GM12878 (cell line): ENCODE measurements around the gene NDUFC2. TPM values are rescaled to one million over a fixed set of nuclear protein-coding genes. Genes with fewer than 3 reads are reported as not detected.

ENCODE experiments used
- ATAC-seq: fragments of 200-7000 bp; cut with Tn5 transposase; 3 replicates; pipeline ENCODE4 v1.9.1; 2020; ENCODE audit warnings: mild to moderate bottlenecking, moderate library complexity
- BruUV-seq: library from RNA; stranded (reverse); fragments of 400-500 nt; replicated peaks from 2 replicates; lab custom pipeline; 2021; lab: Mats Ljungman, UMichigan
- CTCF ChIA-PET: fragments of 300-600 bp; sonication (Branson Sonifier 250); formaldehyde crosslinking; extraction: SDS; loops from one replicate; lab custom pipeline; 2021; ENCODE audit warnings: inconsistent platforms; lab: Yijun Ruan, JAX
- POLR2A ChIA-PET: fragments of 350-600 bp; formaldehyde crosslinking; extraction: SDS; loops from one replicate; lab custom pipeline; 2021; ENCODE audit warnings: inconsistent platforms; lab: Charles Lee
- RAD21 ChIA-PET: fragments of 300-600 bp; sonication (Branson Sonifier 250); formaldehyde crosslinking; loops from one replicate; lab custom pipeline; 2023; ENCODE audit warnings: antibody characterized with exemption; ENCODE audit not compliant: unreplicated experiment; lab: Charles Lee
- SMC1A ChIA-PET: fragments of 300-600 bp; sonication (Branson Sonifier 250); formaldehyde crosslinking; loops from one replicate; lab custom pipeline; 2023; ENCODE audit not compliant: unreplicated experiment, uncharacterized antibody; lab: Charles Lee
- DNase-seq: peaks from one replicate; pipeline ENCODE4 v3.0.0-alpha.2; 2011; ENCODE audit warnings: low read depth, low spot score
- FAIRE-seq: peaks from 3 replicates; lab custom pipeline; 2011; peaks lifted over from hg19 to GRCh38; lab: Jason Lieb, UNC
- H2AFZ ChIP-seq: 2 replicates; pipeline ENCODE4 v1.6.0; 2011; ENCODE audit warnings: low read depth, low read length, control low read depth; ENCODE audit not compliant: control insufficient read depth
- H3K27ac ChIP-seq: 2 replicates; pipeline ENCODE4 v1.5.1; 2011; ENCODE audit warnings: control low read depth; ENCODE audit not compliant: control insufficient read depth, insufficient read depth
- H3K27me3 ChIP-seq, 2 experiments: replicated peaks in 1 of 2; 2 replicates each; pipeline versions ENCODE4 v1.6.0 to v1.6.1; 2011; ENCODE audit warnings: low read length in 1 of 2; ENCODE audit not compliant: control insufficient read depth in 2 of 2, insufficient read depth in 2 of 2
- H3K36me3 ChIP-seq, 2 experiments: 2 replicates each; pipeline ENCODE4 v1.5.1; 2011; ENCODE audit warnings: low read length in 1 of 2; ENCODE audit not compliant: control insufficient read depth in 2 of 2, insufficient read depth in 2 of 2
- H3K4me1 ChIP-seq: 2 replicates; pipeline ENCODE4 v1.6.1; 2011; ENCODE audit warnings: mild to moderate bottlenecking, low read length, moderate library complexity, mixed read lengths; ENCODE audit not compliant: control insufficient read depth, insufficient read depth
- H3K4me2 ChIP-seq: 2 replicates; pipeline ENCODE4 v1.6.0; 2011; ENCODE audit warnings: control low read depth; ENCODE audit not compliant: control insufficient read depth, insufficient read depth
- H3K4me3 ChIP-seq: fragments of 200-600 bp; sonication (generic); 2 replicates; pipeline ENCODE4 v1.5.1; 2016
- H3K79me2 ChIP-seq: 2 replicates; pipeline ENCODE4 v1.6.0; 2011; ENCODE audit warnings: low read length; ENCODE audit not compliant: control insufficient read depth, insufficient read depth
- H3K9ac ChIP-seq: 2 replicates; pipeline ENCODE4 v1.8.0; 2011; ENCODE audit warnings: low read length, control low read depth, mixed read lengths; ENCODE audit not compliant: control insufficient read depth, insufficient read depth
- H3K9me3 ChIP-seq: replicated peaks from 3 replicates; pipeline ENCODE4 v1.5.1; 2011; ENCODE audit warnings: mild to moderate bottlenecking, low read length; ENCODE audit not compliant: control insufficient read depth, insufficient read depth
- H4K20me1 ChIP-seq: 2 replicates; pipeline ENCODE4 v1.6.0; 2011; ENCODE audit not compliant: control insufficient read depth, insufficient read depth
- BCL3 ChIP-seq: IDR thresholded peaks from 2 replicates; pipeline ENCODE4 v1.6.1; 2011; ENCODE audit warnings: borderline replicate concordance, low read depth, mild to moderate bottlenecking, moderate library complexity, low read length; ENCODE audit not compliant: insufficient read depth, poor library complexity, severe bottlenecking
- CTCF ChIP-seq, 3 experiments: IDR thresholded peaks in 2 of 3; conservative IDR thresholded peaks in 1 of 3; 2 replicates each; pipeline ENCODE4 v1.5.1; 2011; ENCODE audit warnings: low read depth in 3 of 3, low read length in 3 of 3, mild to moderate bottlenecking in 3 of 3, control low read depth in 2 of 3, moderate library complexity in 2 of 3, inconsistent platforms in 1 of 3, mixed read lengths in 1 of 3; ENCODE audit not compliant: control insufficient read depth in 2 of 3, insufficient read depth in 1 of 3; ENCODE audit errors: extremely low read depth in 1 of 3
- E2F8 ChIP-seq: fragments of 450-650 bp; IDR thresholded peaks from 2 replicates; pipeline ENCODE4 v1.6.1; 2018; ENCODE audit warnings: mild to moderate bottlenecking, low read depth, moderate library complexity; ENCODE audit not compliant: partially characterized antibody
- ELK1 ChIP-seq: IDR thresholded peaks from 2 replicates; pipeline ENCODE4 v1.6.1; 2012; ENCODE audit warnings: low read depth, low read length, improper control_type of control experiment
- EZH2 ChIP-seq: IDR thresholded peaks from 2 replicates; pipeline ENCODE4 v1.6.1; 2012; ENCODE audit warnings: low read depth, mild to moderate bottlenecking, control low read depth, inconsistent platforms, low read length, borderline replicate concordance; ENCODE audit not compliant: control insufficient read depth
- HDGF ChIP-seq: fragments of 450-650 bp; IDR thresholded peaks from 2 replicates; pipeline ENCODE4 v1.6.1; 2016; ENCODE audit warnings: antibody characterized with exemption
- IKZF2 ChIP-seq, 2 experiments: fragments of 450-650 bp; IDR thresholded peaks; 2 replicates each; pipeline ENCODE4 v1.6.1; 2017; ENCODE audit warnings: mild to moderate bottlenecking in 2 of 2, moderate library complexity in 2 of 2
- JUND ChIP-seq: IDR thresholded peaks from 2 replicates; pipeline ENCODE4 v1.6.1; 2012; ENCODE audit warnings: low read depth, mild to moderate bottlenecking, low read length, improper control_type of control experiment, moderate library complexity
- NR2C1 ChIP-seq: fragments of 450-650 bp; IDR thresholded peaks from 2 replicates; pipeline ENCODE4 v1.6.1; 2017; ENCODE audit warnings: antibody characterized with exemption, mild to moderate bottlenecking, moderate library complexity
- RAD21 ChIP-seq: IDR thresholded peaks from 2 replicates; pipeline ENCODE4 v1.6.1; 2011; ENCODE audit warnings: mild to moderate bottlenecking, low read depth, low read length, moderate library complexity; ENCODE audit not compliant: insufficient read depth
- RCOR1 ChIP-seq: conservative IDR thresholded peaks from 2 replicates; pipeline ENCODE4 v1.6.1; 2012; ENCODE audit warnings: low read depth, low read length, improper control_type of control experiment
- SIX5 ChIP-seq: IDR thresholded peaks from 2 replicates; pipeline ENCODE4 v1.6.1; 2011; ENCODE audit warnings: mild to moderate bottlenecking, low read depth, low read length, moderate library complexity; ENCODE audit not compliant: severe bottlenecking
- SP1 ChIP-seq: IDR thresholded peaks from one replicate; pipeline ENCODE4 v1.6.1; 2011; ENCODE audit warnings: low read depth, low read length
- TARDBP ChIP-seq: IDR thresholded peaks from 2 replicates; pipeline ENCODE4 v1.6.1; 2016; ENCODE audit warnings: borderline replicate concordance
- WGBS: methylation state at CpG from one replicate; pipeline ENCODE4 v1.1.6; 2016; ENCODE audit warnings: low lambda C conversion rate; ENCODE audit not compliant: insufficient replicate concordance, insufficient coverage; ENCODE audit errors: missing lambda C conversion rate; 5-methylcytosine and 5-hydroxymethylcytosine counted together
- in situ Hi-C: fragments of 300-500 bp; cut with MboI; formaldehyde crosslinking; loops from 9 replicates; pipeline ENCODE4 v1.14.3; 2018; ENCODE audit warnings: mixed read lengths
- intact Hi-C: fragments of 100-400 bp; cut with micrococcal nuclease; formaldehyde crosslinking; loops from one replicate; pipeline ENCODE4 v1.14.2; 2022; ENCODE audit not compliant: unreplicated experiment
- polyA plus RNA-seq, 11 experiments: library from polyadenylated mRNA; depleted of rRNA in 4 of 11; unstranded in 6 of 11; stranded (reverse) in 5 of 11; fragments of >200 nt; fragmentation: Nextera tagmentation in 4 of 11; fragmentation: Illumina TruSeq in 1 of 11; extraction: Ambion mirVana in 4 of 11; extraction: Trizol in 1 of 11; gene quantifications; 1 replicate in 1 of 11; 2 replicates in 10 of 11; pipeline versions ENCODE4 v1.2.1 to v1.2.3, GENCODE V29; 2011 to 2016; ENCODE audit warnings: inconsistent platforms in 2 of 11, missing spikeins in 2 of 11, low read depth in 1 of 11
- total RNA-seq, 4 experiments: library from RNA; depleted of rRNA in 3 of 4; stranded (reverse); fragments of >200 nt in 3 of 4; fragmentation: Illumina TruSeq in 1 of 4; extraction: Trizol in 1 of 4; gene quantifications; 2 replicates each; pipeline versions ENCODE4 v1.2.1 to v1.2.3, GENCODE V29; 2013 to 2021

Gene NDUFC2
- total and polyA plus RNA-seq, 10 of the 15 experiments (the other 5 are each of a cell fraction or from before 2014, with no cell fraction given): 103 to 529 (median 192) TPM

GRCh38 chr11:78050964-78051831 lies 28.5 kb downstream of the NDUFC2 start (continued):
- TF ChIP-seq CTCF (IDR thresholded peaks at IDR 0.05 in 2 of 3, conservative IDR thresholded peaks at IDR 0.05 in 1 of 3; ENCODE audit: control insufficient read depth in 2 of 3, extremely low read depth in 1 of 3, insufficient read depth in 1 of 3, low read depth in 3 of 3, low read length in 3 of 3) (no peak), RCOR1 (no peak), NR2C1 (no peak), E2F8 (no peak)

GRCh38 chr11:78049348-78049747 lies 30.3 kb downstream of the NDUFC2 start:
- Histone ChIP-seq H3K4me1 (no peaks in the 10 kb centered on the region), H3K4me3 (no peak overlapping the region), H2AFZ (no peak overlapping the region), H4K20me1 (no peaks in the 10 kb centered on the region), H3K9ac (no peak overlapping the region), H3K36me3 (no peaks in the 10 kb centered on the region), H3K27ac (no peak overlapping the region), H3K9me3 (no peaks in the 10 kb centered on the region), H3K27me3 (no peaks in the 10 kb centered on the region), H3K4me2 (no peak overlapping the region), H3K79me2 (no peaks in the 10 kb centered on the region)
- in situ Hi-C loops: no loop called here
- no peak for FAIRE-seq
- no TSS peak for BruUV-seq
- ATAC-seq: no peak
- intact Hi-C loops: no loop called here
- POLR2A ChIA-PET: interaction anchor here (0.5 kb wide), 1 partner anchor 264 kb away, joined by 5 read pairs; no protein-coding TSS in a partner anchor
- RAD21 ChIA-PET: interaction anchor here (0.6 to 2.1 kb wide), 2 partner anchors 50 to 55 kb away, joined by 3 to 5 read pairs; partner anchors contain the start of gene INTS4
- SMC1A ChIA-PET: interaction anchor here (1.5 kb wide), 1 partner anchor 28 kb away, joined by 3 read pairs; no protein-coding TSS in a partner anchor
- WGBS: 70% methylated on average over 8 of the region's 8 CpGs
- no peak for DNase-seq
- CTCF ChIA-PET: interaction anchor here (1.6 kb wide), 1 partner anchor 28 kb away, joined by 3 read pairs; no protein-coding TSS in a partner anchor
- no peak for TF ChIP-seq RAD21
- TF ChIP-seq JUND: no peak
- no peak for TF ChIP-seq BCL3
- TF ChIP-seq HDGF: no peak
- no peak for TF ChIP-seq SP1
- TF ChIP-seq ELK1: no peak
- TF ChIP-seq EZH2: no peak
- no peak for TF ChIP-seq SIX5
- no peak for TF ChIP-seq IKZF2 (IDR thresholded peaks at IDR 0.05)
- no peak for TF ChIP-seq TARDBP
